Gastroesophageal sphincter (tissue), 3 donors: ENCODE results near the gene ADRM1.

ENCODE experiments used
- POLR2A ChIP-seq, 2 donors: fragments of 450-650 bp; IDR thresholded peaks; one replicate each; pipeline ENCODE4 v1.6.1; 2017; ENCODE audit warnings: antibody characterized with exemption in 2 of 2, mild to moderate bottlenecking in 2 of 2, moderate library complexity in 1 of 2
- POLR2AphosphoS5 ChIP-seq: sonication (generic); formaldehyde crosslinking; IDR thresholded peaks from one replicate; pipeline ENCODE4 v1.6.1; 2017; ENCODE audit warnings: antibody characterized with exemption
- TF ChIP-seq, protein P1 (sequence below), 4 experiments: fragments of 200-600 bp in 2 of 4; fragments of 450-650 bp in 2 of 4; sonication (generic) in 1 of 4; IDR thresholded peaks; one replicate each; pipeline ENCODE4 v1.5.1; 2017 to 2019; ENCODE audit warnings: antibody characterized with exemption in 4 of 4, mild to moderate bottlenecking in 2 of 4, moderate library complexity in 2 of 4

DNA sequence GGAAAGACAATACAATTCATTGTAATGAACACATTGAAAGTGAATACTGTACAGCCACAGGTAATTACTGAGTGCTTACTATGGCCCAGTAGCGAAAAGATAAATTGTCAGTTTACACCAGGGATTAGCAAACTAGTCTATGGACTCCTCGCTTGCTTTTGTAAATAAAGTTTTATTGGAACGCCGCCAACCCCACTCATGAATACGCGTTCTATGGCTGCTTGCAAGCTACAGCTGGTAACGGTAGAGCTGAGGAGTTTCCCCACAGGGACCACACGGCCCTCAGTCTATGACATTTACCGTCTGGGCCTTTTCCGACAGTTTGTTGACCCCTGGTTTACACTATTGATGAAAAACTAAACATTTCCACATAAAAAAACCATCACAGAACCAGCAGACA is 40.1 kb downstream of the ADRM1 start:
- no peak for TF ChIP-seq POLR2A (IDR thresholded peaks at IDR 0.05)
- TF ChIP-seq, protein P1, sequence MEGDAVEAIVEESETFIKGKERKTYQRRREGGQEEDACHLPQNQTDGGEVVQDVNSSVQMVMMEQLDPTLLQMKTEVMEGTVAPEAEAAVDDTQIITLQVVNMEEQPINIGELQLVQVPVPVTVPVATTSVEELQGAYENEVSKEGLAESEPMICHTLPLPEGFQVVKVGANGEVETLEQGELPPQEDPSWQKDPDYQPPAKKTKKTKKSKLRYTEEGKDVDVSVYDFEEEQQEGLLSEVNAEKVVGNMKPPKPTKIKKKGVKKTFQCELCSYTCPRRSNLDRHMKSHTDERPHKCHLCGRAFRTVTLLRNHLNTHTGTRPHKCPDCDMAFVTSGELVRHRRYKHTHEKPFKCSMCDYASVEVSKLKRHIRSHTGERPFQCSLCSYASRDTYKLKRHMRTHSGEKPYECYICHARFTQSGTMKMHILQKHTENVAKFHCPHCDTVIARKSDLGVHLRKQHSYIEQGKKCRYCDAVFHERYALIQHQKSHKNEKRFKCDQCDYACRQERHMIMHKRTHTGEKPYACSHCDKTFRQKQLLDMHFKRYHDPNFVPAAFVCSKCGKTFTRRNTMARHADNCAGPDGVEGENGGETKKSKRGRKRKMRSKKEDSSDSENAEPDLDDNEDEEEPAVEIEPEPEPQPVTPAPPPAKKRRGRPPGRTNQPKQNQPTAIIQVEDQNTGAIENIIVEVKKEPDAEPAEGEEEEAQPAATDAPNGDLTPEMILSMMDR (IDR thresholded peaks at IDR 0.05) = no peak
- TF ChIP-seq POLR2AphosphoS5 = no peak
